HepG2 (cell line): ENCODE measurements around the gene SLC7A10. TPM values are rescaled to one million over a fixed set of nuclear protein-coding genes. Genes with fewer than 3 reads are reported as not detected.

Experiments
- ATF7-NPFF ChIP-seq: sonication (generic); formaldehyde crosslinking; IDR thresholded peaks from 2 replicates; pipeline ENCODE4 v1.8.1; 2023; ENCODE audit warnings: mild to moderate bottlenecking, low read depth, missing genetic modification reagents, moderate library complexity
- CHCHD3 ChIP-seq: sonication (generic); formaldehyde crosslinking; IDR thresholded peaks from 2 replicates; pipeline ENCODE4 v1.8.0; 2022; ENCODE audit warnings: mild to moderate bottlenecking, missing genetic modification reagents, moderate library complexity
- ETV6 ChIP-seq: sonication (generic); formaldehyde crosslinking; conservative IDR thresholded peaks from 2 replicates; pipeline ENCODE4 v1.4.0; 2020; ENCODE audit warnings: missing genetic modification reagents
- MTF2 ChIP-seq: sonication (generic); formaldehyde crosslinking; IDR thresholded peaks from 2 replicates; pipeline ENCODE4 v1.5.0; 2020; ENCODE audit warnings: missing genetic modification reagents, borderline replicate concordance
- NFYC ChIP-seq: IDR thresholded peaks from 2 replicates; pipeline ENCODE4 v1.6.1; 2016; ENCODE audit warnings: missing genetic modification reagents, missing compliant biosample characterization
- PLRG1 ChIP-seq: fragments of 450-650 bp; conservative IDR thresholded peaks from 2 replicates; pipeline ENCODE4 v1.6.1; 2016
- PRDM4 ChIP-seq: sonication (generic); formaldehyde crosslinking; IDR thresholded peaks from 2 replicates; pipeline ENCODE4 v1.9.0; 2021; ENCODE audit warnings: missing genetic modification reagents, borderline replicate concordance
- RAD21 ChIP-seq: fragments of 450-650 bp; formaldehyde crosslinking; IDR thresholded peaks from 2 replicates; pipeline ENCODE4 v1.5.0; 2020; ENCODE audit warnings: mild to moderate bottlenecking
- TGIF2 ChIP-seq: IDR thresholded peaks from 2 replicates; pipeline ENCODE4 v1.6.1; 2016; ENCODE audit warnings: control low read depth, missing compliant biosample characterization
- ZNF136 ChIP-seq: sonication (generic); formaldehyde crosslinking; IDR thresholded peaks from 2 replicates; pipeline ENCODE4 v1.8.1; 2022; ENCODE audit warnings: low read depth, mild to moderate bottlenecking, moderate library complexity, missing genetic modification reagents
- ZNF263 ChIP-seq: sonication (generic); formaldehyde crosslinking; IDR thresholded peaks from 2 replicates; pipeline ENCODE4 v1.4.0; 2020; ENCODE audit warnings: missing genetic modification reagents
- ZNF431 ChIP-seq: sonication (generic); formaldehyde crosslinking; IDR thresholded peaks from 2 replicates; pipeline ENCODE4 v1.9.0; 2022; ENCODE audit warnings: missing genetic modification reagents, low read depth, mild to moderate bottlenecking, borderline replicate concordance
- ZNF678 ChIP-seq: sonication (generic); formaldehyde crosslinking; IDR thresholded peaks from 2 replicates; pipeline ENCODE4 v1.4.0; 2020; ENCODE audit warnings: mild to moderate bottlenecking, missing genetic modification reagents
- ZNF691 ChIP-seq: sonication (generic); formaldehyde crosslinking; IDR thresholded peaks from 2 replicates; pipeline ENCODE4 v1.4.0; 2020; ENCODE audit warnings: missing genetic modification reagents, low read depth, mild to moderate bottlenecking, borderline replicate concordance
- ZNF75D ChIP-seq: sonication (generic); formaldehyde crosslinking; IDR thresholded peaks from 2 replicates; pipeline ENCODE4 v1.8.1; 2023; ENCODE audit warnings: missing genetic modification reagents, mild to moderate bottlenecking, borderline replicate concordance
- ZNF766 ChIP-seq: sonication (generic); formaldehyde crosslinking; IDR thresholded peaks from 2 replicates; pipeline ENCODE4 v1.5.0; 2020; ENCODE audit warnings: missing genetic modification reagents, borderline replicate concordance
- polyA plus RNA-seq, 8 experiments: library from polyadenylated mRNA; depleted of rRNA in 3 of 8; stranded (reverse) in 7 of 8; unstranded in 1 of 8; fragments of >200 nt; fragmentation: Illumina TruSeq in 4 of 8; extraction: Trizol in 4 of 8; gene quantifications; 2 replicates each; pipeline versions ENCODE4 v1.2.1 to v1.2.3, GENCODE V29; 2011 to 2016; ENCODE audit warnings: low read depth in 4 of 8, missing spikeins in 1 of 8, mixed read lengths in 1 of 8; ENCODE audit not compliant: insufficient read depth in 1 of 8
- total RNA-seq, 5 experiments: library from RNA; depleted of rRNA; stranded (reverse); fragments of >200 nt; fragmentation: Illumina TruSeq; extraction: Trizol; gene quantifications; 2 replicates each; pipeline ENCODE4 v1.2.3, GENCODE V29; 2016; ENCODE audit warnings: low read depth in 1 of 5
- TF ChIP-seq, protein P1 (sequence below): sonication (generic); formaldehyde crosslinking; IDR thresholded peaks from 2 replicates; pipeline ENCODE4 v1.4.0; 2020; ENCODE audit warnings: missing genetic modification reagents
- TF ChIP-seq, protein P2 (sequence below): sonication (generic); formaldehyde crosslinking; IDR thresholded peaks from 2 replicates; pipeline ENCODE4 v1.5.0; 2020; ENCODE audit warnings: missing genetic modification reagents
- TF ChIP-seq, protein P3 (sequence below): sonication (generic); formaldehyde crosslinking; IDR thresholded peaks from 2 replicates; pipeline ENCODE4 v1.4.0; 2020; ENCODE audit warnings: mild to moderate bottlenecking, missing genetic modification reagents

The SLC7A10 gene
- total and polyA plus RNA-seq, 2 of the 13 experiments (the other 11 are each of a cell fraction or from before 2014, with no cell fraction given), result 1.1 to 2.2 TPM

DNA sequence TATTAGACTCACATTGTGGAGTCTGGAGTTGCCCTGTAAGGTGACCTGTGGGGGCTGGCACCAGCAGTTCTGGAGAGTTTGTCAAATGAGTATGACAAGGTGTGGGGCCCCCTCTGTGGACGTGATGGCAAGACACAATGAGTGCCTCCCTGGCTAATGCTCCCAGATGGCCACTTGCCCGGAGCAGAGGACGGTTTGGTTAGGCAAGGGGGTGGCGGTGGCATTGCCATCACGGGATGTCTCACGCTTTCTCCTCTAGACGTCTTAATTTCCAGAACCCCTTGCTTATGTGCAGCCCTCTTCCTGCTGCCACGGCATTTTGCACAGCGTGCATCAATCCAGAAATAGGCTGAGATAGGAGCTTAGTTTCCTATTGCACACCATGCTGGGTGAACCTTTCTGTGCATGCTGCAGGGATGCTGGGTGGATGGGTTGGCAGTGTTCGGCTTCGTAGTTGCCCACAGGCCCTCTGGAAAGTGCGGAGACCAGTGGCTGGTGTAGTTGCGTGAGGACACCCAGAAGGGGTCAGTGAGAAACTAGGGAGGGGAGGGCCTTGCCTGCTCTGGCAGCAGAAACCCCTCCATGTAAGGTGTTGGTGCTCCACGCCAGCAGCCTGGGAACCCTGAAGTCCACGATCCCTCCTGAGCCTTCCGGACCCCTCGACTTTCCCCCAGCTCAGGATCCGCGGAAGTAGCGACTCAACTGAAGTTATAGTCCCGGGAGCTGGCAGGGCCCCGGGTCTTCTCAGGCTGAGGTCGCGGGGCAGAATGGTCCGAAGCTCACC is 49.6 kb downstream of the SLC7A10 start (continued):
- TF ChIP-seq RAD21 (CRISPR knock-in tag) (0 out of 2 replicates have a peak, but pooled peaks have one; percentile 8), ZNF263 (no peak; the same call in 1 of the 2 replicates), ZNF431 (CRISPR knock-in tag) (0 out of 2 replicates have a peak, but pooled peaks have one; percentile 10), CHCHD3 (CRISPR knock-in tag) (0 out of 2 replicates have a peak, but pooled peaks have one; percentile 47), ETV6 (CRISPR knock-in tag) (no peak), ZNF678 (CRISPR knock-in tag) (peak; percentile 41; the same call in 1 of the 2 replicates), ZNF691 (peak; percentile 10; the same call in 1 of the 2 replicates), NFYC (no peak), ZNF75D (CRISPR knock-in tag) (no peak), MTF2 (0 out of 2 replicates have a peak, but pooled peaks have one; percentile 7), ZNF766 (peak; percentile 4; the same call in 1 of the 2 replicates), PLRG1 (no peak), TGIF2 (CRISPR knock-in tag) (peak; percentile 30; the same call in 1 of the 2 replicates), ATF7-NPFF (CRISPR knock-in tag) (no peak), ZNF136 (CRISPR knock-in tag) (0 out of 2 replicates have a peak, but pooled peaks have one; percentile 3), PRDM4 (CRISPR knock-in tag) (no peak)
- TF ChIP-seq, protein P1, sequence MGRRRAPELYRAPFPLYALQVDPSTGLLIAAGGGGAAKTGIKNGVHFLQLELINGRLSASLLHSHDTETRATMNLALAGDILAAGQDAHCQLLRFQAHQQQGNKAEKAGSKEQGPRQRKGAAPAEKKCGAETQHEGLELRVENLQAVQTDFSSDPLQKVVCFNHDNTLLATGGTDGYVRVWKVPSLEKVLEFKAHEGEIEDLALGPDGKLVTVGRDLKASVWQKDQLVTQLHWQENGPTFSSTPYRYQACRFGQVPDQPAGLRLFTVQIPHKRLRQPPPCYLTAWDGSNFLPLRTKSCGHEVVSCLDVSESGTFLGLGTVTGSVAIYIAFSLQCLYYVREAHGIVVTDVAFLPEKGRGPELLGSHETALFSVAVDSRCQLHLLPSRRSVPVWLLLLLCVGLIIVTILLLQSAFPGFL (CRISPR knock-in tag), result no peak
- TF ChIP-seq, protein P2, sequence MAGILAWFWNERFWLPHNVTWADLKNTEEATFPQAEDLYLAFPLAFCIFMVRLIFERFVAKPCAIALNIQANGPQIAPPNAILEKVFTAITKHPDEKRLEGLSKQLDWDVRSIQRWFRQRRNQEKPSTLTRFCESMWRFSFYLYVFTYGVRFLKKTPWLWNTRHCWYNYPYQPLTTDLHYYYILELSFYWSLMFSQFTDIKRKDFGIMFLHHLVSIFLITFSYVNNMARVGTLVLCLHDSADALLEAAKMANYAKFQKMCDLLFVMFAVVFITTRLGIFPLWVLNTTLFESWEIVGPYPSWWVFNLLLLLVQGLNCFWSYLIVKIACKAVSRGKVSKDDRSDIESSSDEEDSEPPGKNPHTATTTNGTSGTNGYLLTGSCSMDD (CRISPR knock-in tag), result no peak
- TF ChIP-seq, protein P3, sequence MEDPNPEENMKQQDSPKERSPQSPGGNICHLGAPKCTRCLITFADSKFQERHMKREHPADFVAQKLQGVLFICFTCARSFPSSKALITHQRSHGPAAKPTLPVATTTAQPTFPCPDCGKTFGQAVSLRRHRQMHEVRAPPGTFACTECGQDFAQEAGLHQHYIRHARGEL (CRISPR knock-in tag), result 0 out of 2 replicates have a peak, but pooled peaks have one; percentile 53
